Astrocyte of the spinal cord (primary cell): ENCODE results near the gene ARID3A.
A peak's percentile ranks its signal among the peaks of the same experiment; 100 is the strongest.

ENCODE experiments used
- DNase-seq: peaks from one replicate; pipeline ENCODE4 v3.0.0; 2011; ENCODE audit warnings: low read depth, low spot score
- H3K4me3 ChIP-seq: 2 replicates; pipeline ENCODE4 v1.5.1; 2011; ENCODE audit warnings: low read depth, mild to moderate bottlenecking, low read length, moderate library complexity
- in situ Hi-C: cut with HindIII; loops from 2 replicates; pipeline ENCODE4 v1.10.0; 2017; ENCODE audit warnings: low sequenced_read_pairs
- TF ChIP-seq, protein P1 (sequence below): IDR thresholded peaks from 2 replicates; pipeline ENCODE4 v1.5.1; 2012; ENCODE audit warnings: low read depth, mild to moderate bottlenecking, low read length, inconsistent platforms

ARID3A gene

DNA sequence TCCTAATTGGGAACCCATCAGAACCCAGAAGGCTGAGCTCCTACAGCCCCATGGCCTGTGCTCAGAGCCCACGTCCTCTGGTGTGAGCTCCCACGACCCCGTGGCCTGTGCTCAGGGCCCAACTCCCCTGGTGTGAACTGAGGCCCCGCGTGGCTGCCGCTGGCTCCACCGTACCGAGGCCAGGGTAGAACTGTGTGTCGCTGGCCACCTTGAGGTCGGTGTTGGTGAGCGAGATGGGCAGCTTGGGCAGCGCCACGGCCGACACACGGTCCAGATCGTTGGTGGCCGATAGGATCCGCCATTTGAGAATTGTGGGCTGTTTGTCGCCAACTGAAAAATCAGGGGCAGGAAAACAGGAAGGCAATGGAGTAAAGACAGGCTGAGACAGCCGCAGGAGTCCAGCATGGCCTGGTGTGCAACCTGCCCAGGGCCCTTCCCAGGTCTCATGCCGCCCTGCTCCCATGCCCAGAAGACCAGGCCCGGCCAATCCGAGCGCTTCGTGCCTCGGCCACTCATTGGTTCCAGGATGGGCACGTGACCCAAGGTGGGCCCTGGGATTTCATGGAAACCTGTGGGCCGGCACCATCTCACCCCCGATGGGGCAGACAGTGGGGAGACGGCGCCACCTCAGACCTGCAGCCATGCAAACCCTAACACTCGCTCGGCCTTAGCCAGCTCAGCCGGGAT is 44.3 kb upstream of the ARID3A start:
- TF ChIP-seq, protein P1, sequence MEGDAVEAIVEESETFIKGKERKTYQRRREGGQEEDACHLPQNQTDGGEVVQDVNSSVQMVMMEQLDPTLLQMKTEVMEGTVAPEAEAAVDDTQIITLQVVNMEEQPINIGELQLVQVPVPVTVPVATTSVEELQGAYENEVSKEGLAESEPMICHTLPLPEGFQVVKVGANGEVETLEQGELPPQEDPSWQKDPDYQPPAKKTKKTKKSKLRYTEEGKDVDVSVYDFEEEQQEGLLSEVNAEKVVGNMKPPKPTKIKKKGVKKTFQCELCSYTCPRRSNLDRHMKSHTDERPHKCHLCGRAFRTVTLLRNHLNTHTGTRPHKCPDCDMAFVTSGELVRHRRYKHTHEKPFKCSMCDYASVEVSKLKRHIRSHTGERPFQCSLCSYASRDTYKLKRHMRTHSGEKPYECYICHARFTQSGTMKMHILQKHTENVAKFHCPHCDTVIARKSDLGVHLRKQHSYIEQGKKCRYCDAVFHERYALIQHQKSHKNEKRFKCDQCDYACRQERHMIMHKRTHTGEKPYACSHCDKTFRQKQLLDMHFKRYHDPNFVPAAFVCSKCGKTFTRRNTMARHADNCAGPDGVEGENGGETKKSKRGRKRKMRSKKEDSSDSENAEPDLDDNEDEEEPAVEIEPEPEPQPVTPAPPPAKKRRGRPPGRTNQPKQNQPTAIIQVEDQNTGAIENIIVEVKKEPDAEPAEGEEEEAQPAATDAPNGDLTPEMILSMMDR = no peak
- no peak for DNase-seq
- in situ Hi-C loops = no loop called here
- no peak overlapping the region for H3K4me3 ChIP-seq

DNA sequence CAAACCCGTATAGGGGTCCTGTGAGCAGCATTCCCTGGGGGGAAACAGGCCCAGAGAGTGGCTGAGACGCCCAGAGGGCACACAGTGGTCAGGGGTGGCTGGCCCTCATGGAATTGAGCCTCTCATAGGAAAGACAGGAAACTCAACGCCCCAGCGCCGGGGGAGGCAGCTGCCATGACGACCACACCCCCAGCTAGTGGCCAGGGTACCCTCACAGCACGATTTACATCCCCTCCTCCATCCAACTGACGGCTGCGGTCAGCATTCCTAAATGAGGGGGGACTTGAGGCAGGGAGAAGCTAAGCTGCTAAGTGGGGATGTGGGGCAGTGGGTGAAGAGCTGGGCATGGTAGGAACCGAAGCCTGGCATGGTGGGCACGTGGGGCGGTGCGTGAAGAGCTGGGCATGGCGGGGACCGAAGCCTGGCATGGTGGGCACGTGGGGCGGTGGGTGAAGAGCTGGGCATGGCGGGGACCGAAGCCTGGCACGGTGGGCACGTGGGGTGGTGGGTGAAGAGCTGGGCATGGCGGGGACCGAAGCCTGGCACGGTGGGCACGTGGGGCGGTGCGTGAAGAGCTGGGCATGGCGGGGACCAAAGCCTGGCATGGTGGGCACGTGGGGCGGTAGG is 42.9 kb upstream of the ARID3A start:
- TF ChIP-seq, protein P1 = no peak
- in situ Hi-C loops = no loop called here
- H3K4me3 ChIP-seq = no peak overlapping the region
- no peak for DNase-seq

DNA sequence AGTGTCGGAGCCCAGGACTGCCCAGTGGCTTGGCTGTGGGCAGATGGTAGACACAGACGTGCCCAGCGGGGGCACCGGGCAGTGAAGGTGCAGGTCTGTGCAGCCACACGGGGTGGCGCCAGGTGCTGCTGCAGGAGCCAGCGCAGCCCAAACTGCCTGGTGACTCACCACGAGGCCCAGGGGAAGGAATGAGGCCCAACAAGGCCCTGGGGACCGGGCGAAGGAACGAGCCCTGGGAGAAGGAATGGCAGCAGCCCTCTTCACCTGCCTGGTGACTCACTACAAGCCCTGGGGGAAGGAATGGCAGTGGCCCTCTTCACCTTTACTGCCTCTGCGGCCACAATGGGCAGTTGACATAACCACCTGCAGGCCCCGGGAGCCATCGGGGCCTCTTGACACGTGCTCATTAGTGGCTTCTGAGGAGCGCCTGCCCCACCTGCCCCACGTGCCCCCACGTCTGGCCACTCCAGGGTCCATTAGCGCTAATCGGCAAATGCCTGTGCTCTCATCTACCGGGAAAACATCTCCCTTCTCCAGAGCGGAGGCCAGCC is 42.1 kb upstream of the ARID3A start:
- in situ Hi-C loops = no loop called here
- no peak overlapping the region for H3K4me3 ChIP-seq

DNA sequence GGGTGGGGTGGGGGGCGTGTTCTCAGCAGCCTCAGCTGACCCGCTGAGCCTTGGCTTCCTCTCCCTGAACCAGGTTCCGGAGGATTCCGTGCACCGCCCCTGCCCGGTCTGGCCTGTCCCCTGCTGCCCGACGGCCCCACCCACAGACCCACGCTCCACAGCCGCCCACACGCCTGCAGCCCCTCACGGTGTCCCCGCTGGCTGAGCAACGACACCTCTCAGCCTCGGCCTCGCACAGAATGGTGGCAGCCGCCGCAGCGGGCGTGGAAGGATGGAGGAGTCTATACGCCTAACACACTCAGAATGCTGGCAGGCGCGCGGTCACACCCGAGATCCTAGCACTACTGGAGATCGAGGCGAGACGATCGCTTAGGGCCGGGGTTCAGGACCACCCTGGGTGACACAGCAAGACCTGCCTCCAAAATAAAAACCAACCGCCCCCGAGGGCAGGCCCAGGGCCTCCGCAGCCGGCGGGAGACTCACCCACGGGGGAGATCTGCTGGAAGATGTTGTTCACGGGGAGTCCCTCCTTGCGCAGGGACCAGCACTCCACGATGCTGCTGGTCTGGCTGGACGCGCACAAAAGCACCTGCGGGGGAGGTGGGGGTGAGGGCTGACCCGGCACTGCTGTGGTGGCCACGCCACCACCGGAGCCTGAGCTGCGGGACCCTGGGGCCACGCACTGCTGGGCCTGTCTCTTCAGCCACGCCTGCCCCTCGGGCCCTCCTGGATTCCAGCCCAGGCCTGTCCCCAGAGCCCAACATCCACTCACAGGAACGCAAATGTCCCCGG is 41.2 kb upstream of the ARID3A start:
- no peak for DNase-seq
- H3K4me3 ChIP-seq = no peak overlapping the region
- TF ChIP-seq, protein P1 = no peak
- in situ Hi-C loops = no loop called here

More for the DNA sequence above, 42.1 kb upstream of the ARID3A start:
- TF ChIP-seq, protein P1 = no peak
- no peak for DNase-seq

DNA sequence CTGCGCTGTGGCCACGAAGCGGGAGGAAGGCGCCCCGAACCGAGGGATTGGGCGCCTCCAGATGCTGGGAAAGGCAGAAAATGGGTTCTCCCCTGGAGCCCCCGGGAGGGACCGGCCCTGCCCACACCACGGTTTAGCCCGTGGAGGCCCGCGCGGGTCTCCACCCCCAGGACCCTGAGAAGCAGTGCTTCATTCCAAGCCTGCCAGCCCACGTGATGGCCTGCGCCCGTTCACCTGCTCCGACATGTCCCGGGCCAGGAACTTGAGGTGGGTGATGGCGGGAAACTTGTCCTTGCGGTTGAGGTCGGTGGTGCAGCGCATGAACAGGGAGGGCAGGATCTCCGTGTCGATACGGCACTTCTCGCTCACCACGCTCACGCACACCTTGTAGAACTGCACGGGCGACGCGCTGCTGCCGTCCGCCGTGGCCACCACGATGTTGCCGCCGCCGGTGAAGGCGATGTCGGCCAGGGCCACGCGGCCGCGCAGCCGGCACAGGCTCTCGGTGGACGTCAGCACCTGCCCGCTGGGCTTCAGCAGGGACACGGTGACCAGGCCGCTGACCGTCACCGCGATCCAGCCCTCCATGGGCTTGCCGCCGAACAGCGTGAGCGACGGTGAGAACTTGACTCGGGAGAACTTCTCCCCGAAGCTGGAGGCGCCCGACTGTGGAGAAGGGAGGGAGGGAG is 40.2 kb upstream of the ARID3A start:
- H3K4me3 ChIP-seq = no peak overlapping the region
- TF ChIP-seq, protein P1 = no peak
- no peak for DNase-seq
- in situ Hi-C loops = no loop called here

DNA sequence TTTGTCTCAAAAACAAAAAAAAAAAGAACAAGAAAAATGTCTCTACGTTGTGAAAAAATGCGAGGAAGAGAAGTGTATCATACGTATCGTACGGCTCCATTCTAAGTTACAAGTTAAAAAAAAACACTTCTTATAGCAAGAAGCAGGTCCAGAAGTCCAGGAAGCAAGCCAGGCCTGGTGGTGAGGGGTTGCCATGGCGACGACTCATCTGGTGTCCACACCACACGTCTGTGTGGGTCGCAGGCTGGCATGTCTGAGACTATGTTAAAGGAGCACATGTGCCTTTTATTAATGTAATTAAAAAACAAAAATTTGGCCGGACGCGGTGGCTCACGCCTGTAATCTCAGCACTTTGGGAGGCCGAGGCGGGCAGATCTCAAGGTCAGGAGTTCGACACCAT is 38.8 kb upstream of the ARID3A start:
- DNase-seq = peak; percentile 80
- no peak overlapping the region for H3K4me3 ChIP-seq
- in situ Hi-C loops = no loop called here
- TF ChIP-seq, protein P1 = no peak
